ENCODE data around the gene CARD19. TPM values are rescaled to one million over a fixed set of nuclear protein-coding genes. Genes with fewer than 3 reads are reported as not detected.

Gene CARD19
- total RNA-seq, 1 donor = 38.9 TPM

GRCh38 chr9:93087971-93088655 lies 7.9 kb upstream of the CARD19 start:
- DNase-seq (ENCODE audit: low read depth) = no peak
- H3K4me3 ChIP-seq (ENCODE audit: low read depth, low read length) = no peak overlapping the region
- no peak for TF ChIP-seq CTCF (IDR thresholded peaks at IDR 0.05; ENCODE audit: insufficient read depth, low read length)

- DNase-seq (ENCODE audit: low read depth) = no peak
- TF ChIP-seq CTCF (IDR thresholded peaks at IDR 0.05; ENCODE audit: insufficient read depth, low read length) = no peak
- no peak overlapping the region for H3K4me3 ChIP-seq (ENCODE audit: low read depth, low read length)
These were observed 7.4 kb upstream of the CARD19 start for GRCh38 chr9:93088656-93089015.

- TF ChIP-seq CTCF (IDR thresholded peaks at IDR 0.05; ENCODE audit: insufficient read depth, low read length) = no peak
- H3K4me3 ChIP-seq (ENCODE audit: low read depth, low read length) = no peak overlapping the region
- DNase-seq (ENCODE audit: low read depth) = no peak
These were observed 7.0 kb upstream of the CARD19 start for GRCh38 chr9:93089024-93089423.

GRCh38 chr9:93089481-93089991 lies 6.5 kb upstream of the CARD19 start:
- TF ChIP-seq CTCF (IDR thresholded peaks at IDR 0.05; ENCODE audit: insufficient read depth, low read length) = no peak
- no peak for DNase-seq (ENCODE audit: low read depth)
- H3K4me3 ChIP-seq (ENCODE audit: low read depth, low read length) = no peak overlapping the region

- no peak overlapping the region for H3K4me3 ChIP-seq (ENCODE audit: low read depth, low read length)
- TF ChIP-seq CTCF (IDR thresholded peaks at IDR 0.05; ENCODE audit: insufficient read depth, low read length) = no peak
- DNase-seq (ENCODE audit: low read depth) = no peak
These were observed 5.8 kb upstream of the CARD19 start for GRCh38 chr9:93090091-93090655.

- H3K4me3 ChIP-seq (ENCODE audit: low read depth, low read length) = no peak overlapping the region
- no peak for TF ChIP-seq CTCF (IDR thresholded peaks at IDR 0.05; ENCODE audit: insufficient read depth, low read length)
- DNase-seq (ENCODE audit: low read depth) = no peak
These were observed 5.0 kb upstream of the CARD19 start for GRCh38 chr9:93091056-93091452.

All from fibroblast of the aortic adventitia (primary cell).